MM.1S (cell line): ENCODE results near the gene ITGA6.

Experiments
- DNase-seq: peaks from one replicate; pipeline ENCODE4 v3.0.0-alpha.2; 2015
- H2AFZ ChIP-seq: fragments of 300-600 bp; sonication (generic); 2 replicates; pipeline ENCODE4 v1.6.0; 2016; ENCODE audit warnings: antibody characterized with exemption, low read length
- H3F3A ChIP-seq: fragments of 300-600 bp; sonication (generic); 2 replicates; pipeline ENCODE4 v1.6.1; 2016; ENCODE audit warnings: mild to moderate bottlenecking, antibody characterized with exemption, low read length, moderate library complexity, mixed read lengths; ENCODE audit not compliant: insufficient read depth
- H3K27ac ChIP-seq: fragments of 300-600 bp; sonication (generic); 2 replicates; pipeline ENCODE4 v1.5.1; 2016; ENCODE audit warnings: mild to moderate bottlenecking, low read length
- H3K27me3 ChIP-seq: fragments of 300-600 bp; sonication (generic); replicated peaks from 2 replicates; pipeline ENCODE4 v1.6.0; 2016; ENCODE audit warnings: low read length; ENCODE audit not compliant: insufficient read depth
- H3K36me3 ChIP-seq: fragments of 300-600 bp; sonication (generic); replicated peaks from 2 replicates; pipeline ENCODE4 v1.6.1; 2016; ENCODE audit warnings: mild to moderate bottlenecking, low read length, mixed read lengths; ENCODE audit not compliant: insufficient read depth
- H3K4me1 ChIP-seq: fragments of 300-600 bp; sonication (generic); 2 replicates; pipeline ENCODE4 v1.6.1; 2016; ENCODE audit warnings: low read length, mixed read lengths
- H3K4me2 ChIP-seq: fragments of 300-600 bp; sonication (generic); 2 replicates; pipeline ENCODE4 v1.6.0; 2016; ENCODE audit warnings: low read depth, low read length
- H3K4me3 ChIP-seq: fragments of 300-600 bp; sonication (generic); 2 replicates; pipeline ENCODE4 v1.5.1; 2016; ENCODE audit warnings: low read length, mixed read lengths
- H3K79me2 ChIP-seq: fragments of 300-600 bp; sonication (generic); 2 replicates; pipeline ENCODE4 v1.6.1; 2016; ENCODE audit warnings: mixed run types, low read length, mixed read lengths
- H3K9ac ChIP-seq: fragments of 300-600 bp; sonication (generic); 2 replicates; pipeline ENCODE4 v1.6.1; 2016; ENCODE audit warnings: low read length, mixed read lengths
- H3K9me2 ChIP-seq: fragments of 300-600 bp; sonication (generic); replicated peaks from 2 replicates; pipeline ENCODE4 v1.6.1; 2016; ENCODE audit warnings: mild to moderate bottlenecking, low read length, mixed read lengths; ENCODE audit not compliant: insufficient read depth
- H3K9me3 ChIP-seq: fragments of 300-600 bp; sonication (generic); replicated peaks from 2 replicates; pipeline ENCODE4 v1.6.1; 2016; ENCODE audit warnings: mild to moderate bottlenecking, low read length, mixed read lengths; ENCODE audit not compliant: insufficient read depth
- H4K20me1 ChIP-seq: fragments of 300-600 bp; sonication (generic); 2 replicates; pipeline ENCODE4 v1.6.1; 2016; ENCODE audit warnings: mild to moderate bottlenecking, low read length, moderate library complexity, mixed read lengths; ENCODE audit not compliant: insufficient read depth
- EZH2 ChIP-seq: fragments of 300-600 bp; sonication (generic); optimal IDR thresholded peaks from 2 replicates; pipeline ENCODE3; 2017; ENCODE audit warnings: low read depth, mild to moderate bottlenecking, antibody characterized with exemption, low read length, mixed read lengths
- EZH2phosphoT487 ChIP-seq: fragments of 300-600 bp; sonication (generic); IDR thresholded peaks from 2 replicates; pipeline ENCODE4 v1.6.1; 2018; ENCODE audit warnings: antibody characterized with exemption, low read length
- TF ChIP-seq, protein P1 (sequence below): fragments of 300-600 bp; sonication (generic); IDR thresholded peaks from 2 replicates; pipeline ENCODE4 v1.5.1; 2016; ENCODE audit warnings: antibody characterized with exemption, low read length, mixed read lengths

Gene ITGA6

DNA sequence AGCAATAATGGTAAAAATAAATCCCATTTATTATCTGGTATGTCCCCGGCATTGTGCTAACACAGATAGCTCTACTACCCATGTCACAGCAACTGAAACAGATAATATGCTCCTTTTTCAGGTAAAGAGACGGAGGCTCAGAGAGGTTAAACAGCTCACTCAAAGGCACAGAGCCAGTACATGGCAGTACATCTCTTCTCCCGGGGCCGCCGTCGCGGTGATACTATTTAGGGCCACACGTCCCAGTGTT is 127.8 kb downstream of the ITGA6 start:
- H4K20me1 ChIP-seq, result no peaks in the 10 kb centered on the region

More for the DNA sequence above, 127.8 kb downstream of the ITGA6 start:
- Histone ChIP-seq H3F3A (peaks cover 49% of the 10 kb centered on the region), H3K4me1 (peaks cover 48% of the 10 kb centered on the region), H3K4me3 (peak overlapping the region; percentile 86), H3K27ac (peak overlapping the region; percentile 90), H3K27me3 (no peaks in the 10 kb centered on the region), H3K79me2 (peaks cover 97% of the 10 kb centered on the region), H3K9ac (peak overlapping the region; percentile 84), H2AFZ (peak overlapping the region; percentile 69), H3K4me2 (peak overlapping the region; percentile 61), H3K9me3 (no peaks in the 10 kb centered on the region), H3K9me2 (no peaks in the 10 kb centered on the region), H3K36me3 (no peaks in the 10 kb centered on the region)
- DNase-seq, result no peak
- TF ChIP-seq EZH2phosphoT487 (no peak), EZH2 (no peak)
- TF ChIP-seq, protein P1, sequence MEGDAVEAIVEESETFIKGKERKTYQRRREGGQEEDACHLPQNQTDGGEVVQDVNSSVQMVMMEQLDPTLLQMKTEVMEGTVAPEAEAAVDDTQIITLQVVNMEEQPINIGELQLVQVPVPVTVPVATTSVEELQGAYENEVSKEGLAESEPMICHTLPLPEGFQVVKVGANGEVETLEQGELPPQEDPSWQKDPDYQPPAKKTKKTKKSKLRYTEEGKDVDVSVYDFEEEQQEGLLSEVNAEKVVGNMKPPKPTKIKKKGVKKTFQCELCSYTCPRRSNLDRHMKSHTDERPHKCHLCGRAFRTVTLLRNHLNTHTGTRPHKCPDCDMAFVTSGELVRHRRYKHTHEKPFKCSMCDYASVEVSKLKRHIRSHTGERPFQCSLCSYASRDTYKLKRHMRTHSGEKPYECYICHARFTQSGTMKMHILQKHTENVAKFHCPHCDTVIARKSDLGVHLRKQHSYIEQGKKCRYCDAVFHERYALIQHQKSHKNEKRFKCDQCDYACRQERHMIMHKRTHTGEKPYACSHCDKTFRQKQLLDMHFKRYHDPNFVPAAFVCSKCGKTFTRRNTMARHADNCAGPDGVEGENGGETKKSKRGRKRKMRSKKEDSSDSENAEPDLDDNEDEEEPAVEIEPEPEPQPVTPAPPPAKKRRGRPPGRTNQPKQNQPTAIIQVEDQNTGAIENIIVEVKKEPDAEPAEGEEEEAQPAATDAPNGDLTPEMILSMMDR, result no peak
